Hepatocyte (in vitro differentiated cells): ENCODE data around the gene MAPK11. TPM values are rescaled to one million over a fixed set of nuclear protein-coding genes. Genes with fewer than 3 reads are reported as not detected.
A peak's percentile ranks its signal among the peaks of the same experiment; 100 is the strongest.

Source experiments
- DNase-seq: peaks from one replicate; pipeline ENCODE4 v3.0.0-alpha.2; 2016; ENCODE audit warnings: low spot score
- H2AFZ ChIP-seq: fragments of 200-600 bp; sonication (generic); 2 replicates; pipeline ENCODE4 v1.6.0; 2016; ENCODE audit warnings: antibody characterized with exemption, mild to moderate bottlenecking
- H3K27ac ChIP-seq: fragments of 200-600 bp; sonication (generic); 2 replicates; pipeline ENCODE4 v1.5.1; 2016; ENCODE audit warnings: mild to moderate bottlenecking
- H3K27me3 ChIP-seq: fragments of 200-600 bp; sonication (generic); 2 replicates; pipeline ENCODE4 v1.6.1; 2016
- H3K36me3 ChIP-seq: fragments of 200-600 bp; sonication (generic); replicated peaks from 2 replicates; pipeline ENCODE4 v1.5.1; 2016; ENCODE audit warnings: low read depth; ENCODE audit not compliant: insufficient read depth
- H3K4me1 ChIP-seq: fragments of 200-600 bp; sonication (generic); 2 replicates; pipeline ENCODE4 v1.5.1; 2016; ENCODE audit warnings: mild to moderate bottlenecking, moderate library complexity; ENCODE audit not compliant: insufficient read depth
- H3K4me2 ChIP-seq: fragments of 200-600 bp; sonication (generic); 2 replicates; pipeline ENCODE4 v1.6.0; 2016
- H3K4me3 ChIP-seq: fragments of 200-600 bp; sonication (generic); 2 replicates; pipeline ENCODE4 v1.5.1; 2016; ENCODE audit warnings: mild to moderate bottlenecking
- H3K79me2 ChIP-seq: fragments of 200-600 bp; sonication (generic); 2 replicates; pipeline ENCODE4 v1.6.0; 2017; ENCODE audit warnings: mild to moderate bottlenecking
- H3K9me2 ChIP-seq: fragments of 200-600 bp; sonication (generic); replicated peaks from 2 replicates; pipeline ENCODE4 v1.6.0; 2017; ENCODE audit warnings: mild to moderate bottlenecking; ENCODE audit not compliant: insufficient read depth
- H3K9me3 ChIP-seq: fragments of 200-600 bp; sonication (generic); 2 replicates; pipeline ENCODE4 v1.5.1; 2016; ENCODE audit warnings: low read depth, mild to moderate bottlenecking
- H4K20me1 ChIP-seq: fragments of 200-600 bp; sonication (generic); 2 replicates; pipeline ENCODE4 v1.6.0; 2016; ENCODE audit warnings: mild to moderate bottlenecking; ENCODE audit not compliant: insufficient read depth, poor library complexity, severe bottlenecking
- EZH2 ChIP-seq: fragments of 200-600 bp; sonication (generic); IDR thresholded peaks from 2 replicates; pipeline ENCODE4 v1.6.1; 2016; ENCODE audit warnings: antibody characterized with exemption, mild to moderate bottlenecking, borderline replicate concordance
- EZH2phosphoT487 ChIP-seq: fragments of 200-600 bp; sonication (generic); IDR thresholded peaks from one replicate; pipeline ENCODE4 v1.6.1; 2018; ENCODE audit warnings: antibody characterized with exemption, mild to moderate bottlenecking, low read depth, moderate library complexity; ENCODE audit not compliant: unreplicated experiment, severe bottlenecking
- WGBS: methylation state at CpG from one replicate; pipeline ENCODE4 v1.1.6; 2016; ENCODE audit warnings: low lambda C conversion rate; ENCODE audit errors: missing lambda C conversion rate; 5-methylcytosine and 5-hydroxymethylcytosine counted together
- polyA plus RNA-seq: library from polyadenylated mRNA; unstranded; fragments of >200 nt; fragmentation: Nextera tagmentation; extraction: Ambion mirVana; gene quantifications from 2 replicates; pipeline ENCODE4 v1.2.1, GENCODE V29; 2016
- total RNA-seq: library from RNA; depleted of rRNA; stranded (reverse); fragments of >200 nt; gene quantifications from 2 replicates; pipeline ENCODE4 v1.2.3, GENCODE V29; 2014
- TF ChIP-seq, protein P1 (sequence below): fragments of 200-600 bp; sonication (generic); IDR thresholded peaks from 2 replicates; pipeline ENCODE4 v1.5.1; 2016; ENCODE audit warnings: antibody characterized with exemption, mild to moderate bottlenecking; ENCODE audit not compliant: poor library complexity

Gene MAPK11
- total and polyA plus RNA-seq, 2 experiments from 2014 or later, result 1.1 to 2.3 TPM

DNA sequence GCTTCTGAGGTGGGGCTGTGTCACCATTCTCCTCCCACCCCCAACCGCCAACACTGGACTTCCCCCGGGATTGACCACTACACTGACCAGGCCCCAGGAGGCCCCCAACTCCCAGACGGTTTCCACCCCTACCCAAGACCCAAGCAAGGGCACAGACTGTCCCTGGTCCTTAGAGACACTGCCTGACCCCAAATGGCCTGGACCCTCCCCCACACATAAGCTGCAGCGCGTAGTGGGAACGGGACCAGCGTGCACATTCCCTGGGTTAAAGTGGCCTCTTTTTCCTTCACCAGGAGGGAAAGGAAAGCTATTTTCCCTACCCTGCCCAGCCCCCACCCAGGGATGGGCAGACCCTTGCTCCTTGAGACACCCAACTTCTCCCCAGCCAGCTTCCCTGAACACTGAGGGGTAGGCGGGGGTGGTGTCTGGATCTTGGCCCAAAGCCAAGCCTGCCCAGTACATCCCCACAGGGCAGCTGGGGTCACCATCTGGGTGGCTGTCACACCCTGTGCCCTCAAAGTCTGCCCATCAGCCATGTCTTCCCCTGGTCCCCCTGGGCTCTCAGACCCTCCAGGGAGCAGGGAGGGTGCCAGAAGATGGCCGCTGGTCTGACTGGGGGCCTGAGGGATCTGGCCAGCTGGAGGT is 7.1 kb downstream of the MAPK11 start:
- Histone ChIP-seq H3K79me2 (no peaks in the 10 kb centered on the region), H3K27me3 (peaks cover 8% of the 10 kb centered on the region), H3K36me3 (no peaks in the 10 kb centered on the region), H3K9me3 (no peaks in the 10 kb centered on the region), H3K4me1 (peaks cover 7% of the 10 kb centered on the region), H3K4me3 (no peak overlapping the region), H4K20me1 (no peaks in the 10 kb centered on the region), H3K9me2 (no peaks in the 10 kb centered on the region), H3K27ac (no peak overlapping the region), H3K4me2 (no peak overlapping the region), H2AFZ (no peak overlapping the region)
- 77% methylated on average over 8 of the region's 9 CpGs for WGBS
- TF ChIP-seq, protein P1, sequence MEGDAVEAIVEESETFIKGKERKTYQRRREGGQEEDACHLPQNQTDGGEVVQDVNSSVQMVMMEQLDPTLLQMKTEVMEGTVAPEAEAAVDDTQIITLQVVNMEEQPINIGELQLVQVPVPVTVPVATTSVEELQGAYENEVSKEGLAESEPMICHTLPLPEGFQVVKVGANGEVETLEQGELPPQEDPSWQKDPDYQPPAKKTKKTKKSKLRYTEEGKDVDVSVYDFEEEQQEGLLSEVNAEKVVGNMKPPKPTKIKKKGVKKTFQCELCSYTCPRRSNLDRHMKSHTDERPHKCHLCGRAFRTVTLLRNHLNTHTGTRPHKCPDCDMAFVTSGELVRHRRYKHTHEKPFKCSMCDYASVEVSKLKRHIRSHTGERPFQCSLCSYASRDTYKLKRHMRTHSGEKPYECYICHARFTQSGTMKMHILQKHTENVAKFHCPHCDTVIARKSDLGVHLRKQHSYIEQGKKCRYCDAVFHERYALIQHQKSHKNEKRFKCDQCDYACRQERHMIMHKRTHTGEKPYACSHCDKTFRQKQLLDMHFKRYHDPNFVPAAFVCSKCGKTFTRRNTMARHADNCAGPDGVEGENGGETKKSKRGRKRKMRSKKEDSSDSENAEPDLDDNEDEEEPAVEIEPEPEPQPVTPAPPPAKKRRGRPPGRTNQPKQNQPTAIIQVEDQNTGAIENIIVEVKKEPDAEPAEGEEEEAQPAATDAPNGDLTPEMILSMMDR, result no peak
- no peak for TF ChIP-seq EZH2phosphoT487
- no peak for TF ChIP-seq EZH2
- DNase-seq, result no peak

DNA sequence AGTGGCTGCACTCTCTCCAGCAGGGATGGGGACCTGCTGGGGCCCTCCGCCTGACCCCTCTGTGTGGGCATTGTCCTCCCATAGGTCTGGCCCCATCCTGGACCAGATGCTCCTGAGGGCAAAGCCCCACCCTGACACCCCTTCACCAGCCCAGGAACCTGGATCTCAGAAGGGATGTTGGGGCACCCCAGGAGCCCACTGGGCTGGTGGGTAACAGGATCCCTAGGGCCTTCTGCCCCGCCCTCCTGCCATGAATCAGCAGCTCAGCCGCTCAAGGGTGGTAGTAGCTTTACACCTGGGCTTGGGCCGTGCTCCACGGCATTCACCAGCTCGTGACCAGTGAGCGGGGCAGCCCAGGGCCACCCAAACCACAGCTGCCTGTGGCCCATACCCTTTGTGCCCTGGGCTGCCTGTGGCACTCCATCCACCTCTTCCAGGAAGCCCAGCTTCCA is 7.7 kb downstream of the MAPK11 start:
- H3K4me3 ChIP-seq, result no peak overlapping the region
- no peak for TF ChIP-seq EZH2phosphoT487
- TF ChIP-seq EZH2, result no peak
- TF ChIP-seq, protein P1, result no peak
- peaks cover 2% of the 10 kb centered on the region for H3K4me1 ChIP-seq
- WGBS, result 68% methylated on average over 7 of the region's 7 CpGs
- H3K27me3 ChIP-seq, result peaks cover 6% of the 10 kb centered on the region
- H3K79me2 ChIP-seq, result no peaks in the 10 kb centered on the region
- H3K9me2 ChIP-seq, result no peaks in the 10 kb centered on the region
- H3K4me2 ChIP-seq, result peak overlapping the region; percentile 93
- H3K36me3 ChIP-seq, result no peaks in the 10 kb centered on the region
- H2AFZ ChIP-seq, result no peak overlapping the region
- H3K9me3 ChIP-seq, result no peaks in the 10 kb centered on the region
- no peak overlapping the region for H3K27ac ChIP-seq
- no peaks in the 10 kb centered on the region for H4K20me1 ChIP-seq
- DNase-seq, result no peak

DNA sequence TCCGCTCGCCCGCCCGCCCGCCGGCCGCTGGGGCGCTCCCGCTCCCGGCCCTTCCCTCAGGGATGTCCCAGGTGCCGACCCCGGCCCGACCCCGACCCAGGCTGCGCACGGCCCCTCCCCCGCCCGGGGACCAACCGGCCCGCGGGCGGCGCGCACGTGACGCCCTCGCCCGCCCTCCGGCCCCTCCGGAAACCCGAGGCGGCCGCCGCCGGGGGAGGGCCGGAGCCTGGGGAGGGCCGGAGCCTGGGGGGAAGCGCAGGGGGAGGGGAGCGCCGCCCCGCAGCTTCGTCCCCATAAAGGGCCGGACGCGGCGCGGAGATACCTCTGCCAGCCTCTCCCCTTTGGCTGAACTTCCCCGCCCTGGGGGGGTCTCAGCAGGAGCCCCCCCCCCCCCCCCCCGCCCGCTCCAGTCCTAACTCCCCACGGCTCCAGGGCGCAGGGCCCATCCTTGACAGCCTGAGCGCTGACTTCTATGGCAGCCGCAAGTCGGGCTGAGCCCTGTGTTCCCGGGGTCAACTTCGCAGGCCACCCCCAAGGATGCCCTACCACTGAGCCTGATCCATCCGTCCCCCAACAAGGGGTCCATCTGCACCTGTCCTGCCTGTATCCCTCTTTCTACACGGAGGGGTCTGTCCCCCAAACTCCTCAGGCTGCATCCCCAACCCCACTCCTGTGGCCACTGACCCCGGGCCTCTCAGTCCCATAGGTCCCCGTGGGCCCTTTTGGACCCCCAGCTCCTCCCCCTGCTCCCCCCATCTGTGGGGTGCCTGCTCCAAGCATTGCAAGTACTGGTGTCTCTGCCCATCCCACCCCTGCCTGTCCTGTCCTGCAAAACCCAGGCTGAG is 8.3 kb downstream of the MAPK11 start, which contains the start of gene MAPK12:
Gene MAPK12 (minus strand): TSS at position 69 of the 845 bp plus-strand sequence. CDS start 174 bp downstream, outside the sequence.
- Histone ChIP-seq H2AFZ (peak within 1 kb of the TSS; percentile 19), H3K27ac (peak within 1 kb of the TSS; percentile 53), H3K9me3 (no peaks in the 10 kb centered on the region), H4K20me1 (no peaks in the 10 kb centered on the region), H3K4me2 (peak within 1 kb of the TSS; percentile 93), H3K4me3 (peak within 1 kb of the TSS; percentile 26), H3K4me1 (no peaks in the 10 kb centered on the region), H3K79me2 (no peaks in the 10 kb centered on the region), H3K36me3 (no peaks in the 10 kb centered on the region), H3K27me3 (peaks cover 6% of the 10 kb centered on the region), H3K9me2 (no peaks in the 10 kb centered on the region)
- DNase-seq, result peak; percentile 56
- no peak for TF ChIP-seq EZH2
- TF ChIP-seq, protein P1, result no peak
- TF ChIP-seq EZH2phosphoT487, result no peak
- 26% methylated on average over 8 of the region's 61 CpGs for WGBS
